Femur (tissue), 1 donor: ENCODE results near the gene AAK1.
A peak's percentile ranks its signal among the peaks of the same experiment; 100 is the strongest.
"Not testable (repeated sequence)": the region's sequence is repeated elsewhere in the genome, so short reads cannot be mapped to it uniquely, and the experiment has no call there.

ENCODE experiments used
- DNase-seq: peaks from one replicate; pipeline ENCODE4 v3.0.0-alpha.2; 2017

Gene AAK1

DNA sequence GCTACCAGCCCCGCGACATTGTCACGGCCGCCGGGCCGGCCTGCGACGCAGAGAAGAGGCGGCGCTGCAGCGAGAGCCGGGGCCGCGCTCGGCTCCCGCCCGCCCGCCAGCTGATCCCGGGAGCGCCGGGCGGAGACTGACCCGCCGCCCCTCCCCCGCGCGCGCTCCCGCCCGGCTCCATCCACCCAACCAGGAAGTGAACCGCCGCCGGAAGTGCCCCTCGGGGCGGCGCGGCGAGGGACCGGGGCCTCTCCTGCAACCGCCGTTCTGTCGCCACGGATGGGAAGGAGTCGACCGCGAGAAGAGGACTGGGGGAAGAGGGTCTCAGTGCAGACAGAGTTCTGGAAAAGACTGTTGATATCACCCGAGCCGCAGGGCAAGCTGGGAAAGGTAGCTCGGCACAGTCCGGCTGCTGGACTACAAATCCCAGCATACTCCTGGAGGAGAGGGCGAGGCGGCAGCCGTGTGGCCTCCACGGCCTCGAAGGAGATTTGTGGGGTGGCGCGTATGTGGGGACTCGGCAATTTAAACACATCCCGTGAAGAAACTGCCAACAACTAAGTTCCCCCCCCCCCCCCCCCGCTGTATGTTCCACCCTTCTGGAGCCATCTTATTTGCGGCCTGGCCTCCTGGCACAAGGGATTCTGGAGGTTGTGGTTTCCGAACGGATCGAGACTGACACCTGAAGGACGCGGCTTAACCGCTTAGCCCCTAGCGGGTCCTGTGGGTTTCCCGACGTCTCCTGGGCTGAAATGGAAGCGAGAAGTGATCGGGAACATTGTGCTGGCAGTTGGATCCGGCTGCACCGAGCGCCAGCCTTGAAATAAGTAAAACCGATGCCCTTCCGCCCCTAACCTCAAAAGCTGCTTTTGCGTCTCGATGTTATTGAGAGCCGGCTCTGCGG lies at the start of gene AAK1:
Gene AAK1 (minus strand): TSS at position 138 of the 904 bp plus-strand sequence. CDS start 699 bp downstream, outside the sequence.
- peak; percentile 95 for DNase-seq

DNA sequence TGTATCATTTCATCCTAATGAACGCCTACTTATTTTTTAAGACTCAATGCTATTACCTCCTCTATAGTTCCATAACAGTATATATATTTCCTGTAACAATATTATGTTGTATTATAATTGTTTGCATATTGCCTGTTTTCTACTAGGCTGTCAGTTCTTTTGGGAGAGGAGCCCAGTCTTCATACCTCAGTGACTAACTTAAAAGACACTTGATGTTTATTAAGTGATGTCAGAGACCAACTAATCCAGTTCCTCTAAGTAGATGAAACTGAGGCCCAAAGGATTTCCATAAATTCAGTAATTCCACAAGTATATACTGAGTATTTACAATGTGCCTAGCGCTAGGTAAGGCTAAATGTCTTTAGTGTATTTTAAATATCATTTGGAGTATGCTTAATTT lies 48.9 kb upstream of the AAK1 start:
- no peak for DNase-seq

DNA sequence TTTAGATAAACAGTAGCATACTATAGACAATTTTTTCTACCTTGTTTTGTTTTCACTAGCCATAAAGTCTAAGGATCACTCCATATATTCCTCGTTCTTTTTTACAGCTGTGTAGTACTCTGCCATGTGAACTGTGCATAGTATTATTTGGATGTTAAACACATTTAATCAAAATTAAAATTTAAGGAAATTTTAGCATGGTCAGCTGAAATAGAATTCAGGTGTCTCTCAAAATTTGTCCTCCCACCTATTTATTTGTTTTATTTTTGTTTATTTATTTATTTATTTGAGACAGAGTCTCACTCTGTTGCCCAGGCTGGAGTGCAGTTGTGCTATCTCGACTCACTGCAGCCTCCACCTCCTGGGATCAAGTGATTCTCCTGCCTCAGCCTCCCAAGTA lies 46.4 kb upstream of the AAK1 start:
- DNase-seq, result no peak

DNA sequence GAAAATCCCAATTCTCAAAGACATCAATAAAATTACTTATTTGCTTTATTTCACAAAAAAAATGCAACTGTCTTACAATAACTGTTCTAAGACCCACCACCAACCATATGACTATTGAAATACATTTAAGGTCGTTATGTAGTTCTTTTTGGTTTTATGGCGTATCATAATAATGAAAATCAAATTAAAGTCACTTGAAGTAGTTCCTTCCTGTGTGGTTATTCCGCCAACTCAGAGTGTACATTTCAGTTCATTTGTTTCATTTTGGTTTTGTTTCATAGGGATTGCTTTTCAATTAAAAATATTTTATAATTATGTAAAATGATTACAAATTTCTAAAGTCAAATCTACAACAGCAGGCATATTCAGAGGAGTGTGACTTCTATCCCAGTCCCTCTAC lies 45.9 kb upstream of the AAK1 start:
- DNase-seq, result no peak

DNA sequence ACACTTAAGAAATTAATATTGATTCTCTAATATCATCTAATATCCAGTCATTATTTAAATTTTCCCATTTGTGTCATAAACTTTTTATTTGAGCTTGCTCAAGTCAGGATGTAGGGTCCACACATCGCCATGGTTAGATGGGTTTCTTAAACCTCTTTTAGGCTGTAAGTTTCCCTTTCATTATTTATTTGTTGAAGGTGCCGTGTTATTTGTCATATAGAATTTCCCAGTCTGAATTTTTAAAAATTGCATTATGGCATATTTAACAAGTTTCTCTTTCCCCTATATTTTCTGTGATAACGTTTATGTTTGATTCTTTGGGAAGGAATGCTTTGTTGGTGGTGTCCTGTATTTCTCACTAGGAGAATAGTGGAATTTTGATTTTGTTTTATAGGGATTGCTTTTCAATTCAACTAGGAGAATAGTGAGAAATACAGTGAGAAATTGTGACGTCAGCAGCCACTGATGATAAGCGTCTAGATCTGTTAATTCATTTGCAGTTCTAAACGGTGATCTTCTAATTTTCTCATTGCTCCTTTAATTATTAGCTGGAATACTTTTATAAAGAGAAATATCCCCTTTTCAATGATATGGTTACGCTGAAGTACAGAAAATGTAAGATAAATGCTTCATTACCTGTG lies 44.6 kb upstream of the AAK1 start:
- no peak for DNase-seq

DNA sequence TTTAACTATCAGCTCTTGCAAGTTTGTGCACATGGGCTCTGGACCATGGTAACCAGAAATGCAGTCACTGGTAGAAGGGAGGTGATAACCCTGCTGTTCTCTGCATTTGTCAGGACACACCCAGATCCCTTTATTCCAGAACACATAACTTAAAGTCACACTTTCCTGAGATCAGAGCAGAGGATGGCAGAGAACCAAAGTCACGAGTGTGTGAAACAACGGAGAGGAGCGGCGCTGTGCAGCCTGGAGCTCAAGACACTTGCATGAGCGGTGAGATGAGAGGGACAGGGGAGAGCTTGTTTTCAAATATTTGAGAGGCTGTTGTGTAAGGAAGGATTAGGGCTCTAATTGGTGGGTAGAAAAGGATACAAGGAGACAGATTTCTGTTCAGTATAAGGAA lies 43.3 kb upstream of the AAK1 start:
- no peak for DNase-seq

DNA sequence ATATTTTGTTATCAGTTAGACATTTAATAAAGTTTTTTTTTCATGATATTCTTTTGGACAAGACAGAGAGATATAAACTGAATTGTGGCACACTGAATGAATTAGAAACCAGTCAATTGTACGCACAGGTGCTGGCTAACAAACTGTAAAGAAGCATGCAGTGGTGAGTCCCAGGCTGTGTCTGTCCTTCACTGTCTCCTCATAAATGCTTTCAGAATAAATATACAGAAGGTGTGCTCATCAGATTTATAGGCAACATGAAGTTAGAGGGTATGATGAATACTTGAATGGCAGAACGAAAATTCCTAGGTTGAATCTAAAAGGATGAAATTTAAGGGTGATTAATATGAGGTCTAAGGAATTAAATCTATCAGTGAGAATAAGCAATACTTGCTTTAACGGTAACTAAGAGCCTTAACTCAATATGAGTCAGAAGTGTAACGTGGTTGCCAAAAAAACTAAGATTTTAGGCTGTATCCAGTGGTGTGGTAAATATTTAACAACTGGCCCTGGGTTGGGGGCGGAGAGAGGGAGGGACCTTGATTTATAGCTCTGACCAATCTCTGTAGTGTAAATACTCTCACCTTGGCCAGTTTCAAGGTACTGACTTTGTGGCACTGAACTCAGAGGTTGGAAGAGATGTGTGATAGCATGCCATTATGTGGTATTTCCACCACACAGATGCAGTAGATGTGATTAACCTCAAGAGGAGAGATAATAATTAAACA lies 41.9 kb upstream of the AAK1 start:
- DNase-seq, result no peak

DNA sequence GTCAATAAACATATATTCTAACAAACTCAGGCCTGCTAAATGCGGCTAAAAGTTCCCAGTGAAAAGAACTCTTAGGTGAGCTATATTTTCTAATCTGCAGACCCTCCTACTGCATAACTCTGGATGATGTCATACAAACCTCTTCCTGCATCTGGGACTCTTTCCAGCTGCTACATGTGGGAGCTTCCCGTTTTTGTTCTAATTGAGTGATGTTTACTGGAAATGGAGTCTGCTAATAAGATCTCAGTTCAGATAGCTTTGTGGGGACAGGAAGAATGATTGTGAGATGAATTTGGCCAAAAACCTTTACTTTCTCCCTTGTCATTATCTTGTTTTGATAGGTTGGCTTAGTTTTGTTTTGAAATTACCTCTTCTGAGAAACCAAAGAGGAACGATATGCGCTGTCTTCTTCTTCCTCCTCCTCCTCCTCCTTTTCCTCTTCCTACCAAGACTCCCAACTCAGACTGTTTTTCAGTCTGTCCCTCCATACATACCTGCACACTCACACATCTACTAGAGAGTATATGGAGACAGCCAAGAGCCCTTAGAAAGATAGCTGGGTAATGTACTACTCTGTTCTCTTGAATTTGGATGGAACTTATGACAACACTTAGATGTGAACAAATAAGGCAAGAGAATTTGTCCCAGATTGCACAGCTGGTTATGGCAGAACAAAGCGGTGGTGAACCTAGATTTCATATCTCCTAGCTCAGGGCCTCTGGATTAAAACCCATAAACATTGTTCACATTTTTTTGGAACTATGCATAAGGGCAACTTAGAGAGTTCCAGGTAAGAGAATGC lies 39.8 kb upstream of the AAK1 start:
- peak; percentile 37 for DNase-seq

DNA sequence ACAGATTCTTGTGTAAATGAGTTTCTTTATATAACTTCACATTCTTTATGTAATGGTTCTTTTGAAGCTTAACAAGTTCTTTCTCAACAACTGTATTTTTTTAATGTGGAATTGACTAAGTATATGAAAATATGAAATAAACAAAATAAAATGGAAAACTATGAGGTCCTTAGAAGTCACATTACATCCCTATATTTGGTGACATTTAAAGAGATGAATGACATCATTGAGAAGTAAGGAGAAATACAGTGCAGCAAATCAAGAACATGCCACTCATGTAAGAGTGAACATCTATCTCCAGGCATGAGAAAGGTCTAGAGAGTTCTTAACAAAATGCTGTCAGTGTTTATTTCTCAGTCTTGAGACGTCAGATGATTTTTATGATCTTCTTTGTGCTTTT lies 39.0 kb upstream of the AAK1 start:
- DNase-seq, result no peak

DNA sequence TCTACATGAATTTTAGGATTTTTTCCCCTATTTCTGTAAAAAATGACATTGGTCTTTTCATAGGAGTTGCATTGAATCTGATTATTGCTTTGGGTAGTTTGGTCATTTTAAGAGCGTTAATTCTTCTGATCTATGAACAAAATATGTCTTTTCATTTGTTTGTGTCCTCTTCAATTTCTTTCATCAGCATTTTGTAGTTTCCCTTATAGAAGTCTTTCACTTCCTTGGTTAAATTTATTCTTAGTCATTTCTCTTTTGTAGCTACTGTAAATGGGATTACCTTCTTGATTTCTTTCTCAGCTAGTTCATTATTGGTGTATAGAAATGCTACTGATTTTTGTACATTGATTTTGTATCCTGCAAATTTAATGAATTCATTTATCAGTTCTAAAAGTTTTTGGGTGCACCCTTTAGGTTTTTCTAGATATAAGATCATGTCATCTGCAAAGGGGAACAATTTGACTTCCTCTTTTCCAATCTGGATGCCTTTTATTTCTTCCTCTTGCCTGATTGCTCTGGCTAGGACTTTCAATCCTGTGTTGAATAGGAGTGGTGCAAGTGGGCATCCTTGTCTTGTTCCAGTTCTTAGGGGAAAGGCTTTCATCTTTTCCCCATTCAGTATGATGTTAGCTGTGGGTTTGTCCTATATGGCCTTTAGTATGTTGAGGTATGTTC lies 36.6 kb upstream of the AAK1 start:
- no peak for DNase-seq

DNA sequence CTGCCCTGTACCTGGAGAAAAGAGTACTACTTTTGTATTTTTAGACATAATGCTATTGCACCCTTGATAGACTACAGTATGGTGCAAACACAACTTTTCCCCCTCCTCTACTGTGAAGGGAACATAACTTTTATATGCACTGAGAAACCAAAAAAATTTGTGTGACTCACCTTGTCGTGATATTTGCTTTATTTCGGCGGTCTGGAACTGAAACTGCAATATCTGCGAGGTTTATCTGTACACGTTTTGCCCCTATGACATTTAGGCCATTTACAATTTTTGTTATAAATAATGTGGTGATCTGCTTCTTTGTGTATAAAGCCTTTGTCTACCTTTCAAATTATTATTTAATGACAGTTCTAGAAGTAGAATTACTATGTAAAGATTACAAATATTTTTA lies 34.4 kb upstream of the AAK1 start:
- DNase-seq, result no peak

DNA sequence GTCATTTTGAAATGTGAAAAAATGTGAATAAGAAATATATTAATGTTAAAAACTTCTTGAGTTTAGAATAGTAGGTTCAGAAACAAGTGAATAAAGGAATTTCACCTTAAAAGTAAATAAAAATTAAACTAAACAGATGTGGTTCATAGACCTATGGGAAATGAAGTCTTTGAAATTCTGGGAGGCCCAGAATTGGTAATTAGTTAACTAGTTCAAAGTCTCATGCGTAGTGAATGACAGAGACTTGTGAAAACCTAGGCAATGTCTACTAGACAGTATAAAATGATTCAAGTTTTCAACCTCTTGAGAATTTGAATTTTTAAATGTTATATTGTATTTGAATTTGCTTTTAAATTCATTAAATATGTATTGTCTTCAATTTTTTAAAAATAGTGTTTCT lies 32.6 kb upstream of the AAK1 start:
- DNase-seq, result no peak

DNA sequence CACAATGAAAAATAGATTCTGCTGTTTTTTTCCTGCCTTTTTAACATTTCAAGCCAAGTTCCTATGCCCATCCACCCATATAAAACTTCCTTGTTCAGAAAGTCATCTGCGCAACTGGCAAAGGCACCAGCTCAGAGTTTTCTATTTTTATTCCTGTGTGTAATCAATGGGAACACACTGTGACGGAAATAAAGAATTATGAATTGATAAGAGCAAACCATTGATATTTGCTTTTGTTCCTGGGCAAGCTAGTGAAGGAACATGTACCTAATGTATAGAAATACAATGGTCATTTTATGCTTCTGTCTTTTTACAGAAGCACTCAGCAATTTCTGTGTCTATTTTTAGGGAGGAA lies 30.8 kb upstream of the AAK1 start:
- no peak for DNase-seq

DNA sequence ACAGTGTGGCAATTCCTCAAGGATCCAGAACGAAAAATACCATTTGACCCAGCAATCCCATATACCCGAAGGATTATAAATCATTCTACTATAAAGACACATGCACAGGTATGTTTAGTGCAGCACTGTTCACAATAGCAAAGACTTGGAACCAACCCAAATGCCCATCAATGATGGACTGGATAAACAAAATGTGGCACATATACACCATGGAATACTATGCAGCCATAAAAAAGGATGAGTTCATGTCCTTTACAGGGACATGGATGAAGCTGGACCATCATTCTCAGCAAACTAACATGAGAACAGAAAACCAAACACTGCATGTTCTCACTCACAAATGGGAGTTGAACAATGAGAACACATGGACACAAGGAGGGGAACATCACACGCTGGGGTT lies 29.6 kb upstream of the AAK1 start:
- not testable (repeated sequence) for DNase-seq

DNA sequence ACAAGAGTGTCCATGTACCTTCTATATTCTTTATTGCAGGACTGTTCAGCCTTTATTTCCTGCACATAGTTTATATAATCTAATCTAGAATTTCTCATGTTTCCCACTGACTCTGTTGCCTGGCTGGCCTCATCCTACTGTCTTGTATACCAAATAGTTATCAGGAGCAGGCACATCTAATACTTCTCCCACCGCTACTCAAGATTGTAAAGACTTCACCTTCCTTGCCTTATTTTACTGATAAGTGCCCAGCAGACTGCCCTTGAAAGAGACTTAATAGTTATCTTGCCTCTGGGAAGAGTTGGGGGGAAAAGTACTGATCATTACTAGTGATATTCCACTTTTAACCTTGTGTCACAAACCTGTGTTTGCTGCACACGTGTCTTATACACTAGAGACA lies 26.1 kb upstream of the AAK1 start:
- DNase-seq, result no peak

DNA sequence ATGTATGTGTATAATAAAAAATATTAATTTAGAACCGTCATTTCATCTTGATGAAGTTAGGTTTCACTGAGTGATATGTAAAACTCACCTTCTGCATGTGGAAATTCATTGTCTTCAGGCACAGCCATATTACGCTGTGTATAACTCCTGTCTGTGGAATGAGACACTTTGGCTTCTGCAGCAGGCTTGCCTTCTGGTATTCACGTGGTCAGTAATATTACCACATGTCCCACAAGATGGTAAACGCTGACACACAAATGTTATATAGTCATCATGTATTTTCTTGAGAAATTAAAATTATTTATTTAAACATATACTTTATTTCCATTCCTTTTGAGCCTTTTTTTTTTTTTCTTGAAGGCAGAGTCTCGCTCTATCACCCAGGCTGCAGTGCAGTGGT lies 25.1 kb upstream of the AAK1 start:
- no peak for DNase-seq

DNA sequence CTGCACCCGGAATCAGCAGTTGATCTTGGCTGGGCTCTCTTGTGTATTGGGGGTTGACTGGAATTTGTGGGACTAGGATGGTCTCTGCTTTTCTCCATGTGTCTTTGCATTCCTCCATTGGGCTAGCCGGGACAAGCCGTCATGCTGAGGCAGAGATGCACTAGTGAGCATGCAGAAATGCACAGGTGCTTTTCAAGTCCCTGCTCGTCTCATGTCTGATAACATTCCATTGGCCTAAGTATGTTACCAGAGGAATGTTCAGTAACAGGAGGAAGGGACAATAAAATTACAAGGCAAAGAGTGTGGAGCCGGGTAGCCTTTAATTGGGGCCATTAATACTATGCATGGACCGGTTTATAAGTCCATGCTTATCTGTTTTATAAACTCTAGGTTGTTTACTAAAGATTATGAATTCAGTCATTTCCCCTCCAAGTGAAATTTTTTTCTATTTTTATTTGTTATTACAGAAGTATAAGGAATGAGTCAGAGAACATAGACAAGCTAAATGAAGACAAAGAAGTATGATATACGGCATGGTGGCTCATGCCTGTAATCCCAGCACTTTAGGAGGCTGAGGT lies 24.4 kb upstream of the AAK1 start:
- no peak for DNase-seq

DNA sequence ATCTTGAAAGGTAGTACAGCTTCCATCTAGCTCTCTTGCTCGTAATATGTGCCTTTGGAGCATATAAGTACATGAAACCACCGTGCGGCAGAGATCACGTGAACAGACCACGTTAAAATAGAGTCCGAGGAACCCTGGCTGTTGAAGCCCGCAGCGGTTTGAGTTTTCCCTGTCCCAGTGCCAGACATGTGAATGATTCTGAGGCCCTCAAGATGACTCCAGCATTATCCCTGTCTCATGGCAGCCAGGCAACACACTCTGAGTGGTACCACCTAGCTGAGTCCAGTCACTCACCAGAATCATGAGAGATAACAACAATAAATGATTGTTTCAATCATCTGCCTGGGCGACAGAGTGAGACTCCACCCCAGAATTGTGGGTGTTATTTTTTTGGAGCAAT lies 21.6 kb upstream of the AAK1 start:
- no peak for DNase-seq

DNA sequence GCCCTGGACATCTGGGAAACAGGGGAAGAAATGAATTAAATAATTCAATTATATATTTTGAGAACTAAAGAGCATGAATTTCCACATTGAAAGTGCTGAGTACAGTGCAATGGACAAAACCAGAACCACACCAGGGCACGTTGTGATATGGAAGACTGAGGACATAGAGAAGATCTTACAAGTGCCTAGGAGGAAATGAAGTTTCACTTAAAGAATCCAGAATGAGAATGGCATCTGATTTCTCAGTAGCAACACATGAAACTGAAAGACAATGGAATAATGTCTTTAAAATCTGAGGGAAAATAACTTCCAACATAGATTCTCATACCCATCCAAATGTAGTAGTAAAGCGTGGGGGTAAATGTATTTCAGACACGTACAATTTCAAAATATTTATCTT lies 20.3 kb upstream of the AAK1 start:
- DNase-seq, result no peak

DNA sequence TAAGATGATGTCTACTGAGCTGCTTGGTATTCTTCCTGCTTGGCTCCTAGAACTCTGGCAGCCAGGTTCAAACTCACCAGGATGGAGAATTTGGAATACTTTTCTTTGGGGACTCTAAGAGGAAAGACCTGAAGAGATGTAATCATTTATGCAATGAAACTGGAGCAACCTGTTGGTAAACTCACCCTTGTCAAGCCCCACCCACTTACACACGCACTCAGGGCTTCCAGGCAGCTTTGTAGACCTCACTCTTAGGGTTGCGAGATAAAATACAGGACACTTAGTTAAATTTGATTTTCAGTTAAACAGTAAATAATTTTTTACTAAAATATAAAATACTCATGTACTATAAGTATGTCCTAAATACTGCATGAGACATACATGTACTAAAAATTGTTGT lies 19.0 kb upstream of the AAK1 start:
- not testable (repeated sequence) for DNase-seq

DNA sequence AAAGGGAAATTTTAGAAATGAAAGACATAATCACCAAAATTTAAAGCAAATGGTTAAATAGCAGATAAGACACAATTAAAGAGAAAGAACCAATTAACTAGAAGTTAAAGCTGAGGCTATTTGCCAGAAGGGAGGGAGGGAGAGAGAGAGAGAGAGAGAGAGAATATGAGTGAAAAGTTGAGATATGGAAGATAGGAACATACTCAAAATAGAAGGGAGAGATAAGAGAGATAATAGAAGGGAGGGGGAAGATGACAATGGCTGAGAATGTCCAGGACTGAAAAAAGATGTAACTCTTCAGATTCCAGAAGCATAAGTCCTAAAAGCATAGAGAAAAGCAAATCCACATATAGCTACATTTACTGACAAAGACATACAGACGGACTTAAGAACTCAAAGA lies 17.1 kb upstream of the AAK1 start:
- DNase-seq, result no peak

DNA sequence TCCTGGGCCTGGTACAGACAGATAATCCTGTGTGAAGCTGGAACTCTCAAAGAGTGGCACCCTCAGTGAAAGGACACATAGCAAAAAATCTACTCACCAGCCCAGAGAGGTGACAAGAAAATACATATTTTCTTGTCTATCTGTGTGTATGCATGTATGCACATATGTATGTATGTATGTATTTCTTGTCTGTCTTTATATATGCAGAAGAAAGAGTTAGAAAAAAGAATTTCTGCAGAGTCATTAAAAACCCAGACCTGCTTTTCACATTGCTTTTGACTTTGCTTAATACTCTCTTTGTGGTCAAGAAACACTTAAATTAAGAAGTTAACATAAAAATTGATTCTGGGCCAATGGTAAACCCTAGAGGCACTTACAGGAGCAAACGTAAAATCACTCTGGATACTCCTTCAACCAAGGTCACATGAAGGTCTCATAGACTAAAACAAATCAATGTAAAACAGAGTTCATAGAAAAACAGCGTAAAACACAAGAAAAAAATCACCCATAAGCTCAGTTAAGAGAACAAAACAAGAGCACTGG lies 16.5 kb upstream of the AAK1 start:
- DNase-seq, result no peak
